Subcutaneous adipose tissue (tissue), 4 donors: ENCODE data around the gene FKBP1C. TPM values are rescaled to one million over a fixed set of nuclear protein-coding genes. Genes with fewer than 3 reads are reported as not detected.

Experiments used
- CTCF ChIP-seq: fragments of 450-650 bp; IDR thresholded peaks from one replicate; pipeline ENCODE4 v1.5.1; 2016; ENCODE audit warnings: low read depth, mild to moderate bottlenecking, control low read depth, antibody characterized with exemption, moderate library complexity
- total RNA-seq, 4 donors: library from RNA; depleted of rRNA; stranded (reverse); fragments of >200 nt; gene quantifications; one replicate each; pipeline ENCODE4 v1.1.0, GENCODE V29; 2016

Gene FKBP1C
- total RNA-seq, 4 donors from 2014 or later = 0.22 to 1.2 (median 0.82) TPM; not detected in 1

- TF ChIP-seq CTCF = no peak
Measured at GRCh38 chr6:63213325-63213724, 2.1 kb downstream of the FKBP1C start.

DNA sequence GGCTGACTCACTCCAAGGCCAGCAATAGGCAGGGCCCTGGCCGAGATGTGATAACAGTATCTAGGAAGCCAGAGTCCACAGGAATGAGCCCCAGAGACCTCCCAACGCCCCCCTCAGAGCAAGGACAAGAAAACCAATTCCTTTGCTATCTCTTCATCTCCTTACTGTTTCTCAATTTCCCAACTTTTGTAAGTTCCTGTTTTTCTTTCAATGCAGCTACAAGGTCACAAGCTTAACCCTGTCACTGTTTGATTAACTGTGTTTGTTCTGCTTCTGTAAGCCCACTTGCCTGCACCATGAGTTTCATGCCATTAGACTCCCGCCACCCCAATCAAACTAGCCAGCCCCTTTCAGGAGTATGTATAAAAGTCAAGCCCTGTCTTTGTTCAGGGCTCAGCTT lies 3.5 kb downstream of the FKBP1C start:
- TF ChIP-seq CTCF = no peak

DNA sequence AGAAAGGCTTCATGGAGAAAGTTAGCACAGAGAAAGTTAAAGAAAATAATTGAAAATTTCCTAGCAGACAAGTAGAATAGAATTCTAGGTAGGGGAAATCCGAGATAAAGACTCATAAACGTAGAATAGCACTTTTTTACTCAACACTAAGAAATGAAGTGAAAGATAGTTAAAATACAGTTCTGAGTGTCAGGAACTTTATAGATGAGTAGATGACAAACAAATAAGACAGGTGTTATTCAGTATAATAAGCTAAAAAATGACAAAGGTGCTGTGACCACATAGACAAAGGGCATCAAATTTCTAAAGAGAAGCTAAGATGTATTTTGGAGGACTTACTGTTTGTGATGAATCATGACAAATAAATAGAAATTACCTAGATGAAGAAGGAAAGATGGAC lies 12.9 kb downstream of the FKBP1C start:
- TF ChIP-seq CTCF = no peak

GRCh38 chr6:63236398-63236817 lies 25.1 kb downstream of the FKBP1C start:
- TF ChIP-seq CTCF = no peak

GRCh38 chr6:63245420-63245819 lies 34.2 kb downstream of the FKBP1C start:
- no peak for TF ChIP-seq CTCF

DNA sequence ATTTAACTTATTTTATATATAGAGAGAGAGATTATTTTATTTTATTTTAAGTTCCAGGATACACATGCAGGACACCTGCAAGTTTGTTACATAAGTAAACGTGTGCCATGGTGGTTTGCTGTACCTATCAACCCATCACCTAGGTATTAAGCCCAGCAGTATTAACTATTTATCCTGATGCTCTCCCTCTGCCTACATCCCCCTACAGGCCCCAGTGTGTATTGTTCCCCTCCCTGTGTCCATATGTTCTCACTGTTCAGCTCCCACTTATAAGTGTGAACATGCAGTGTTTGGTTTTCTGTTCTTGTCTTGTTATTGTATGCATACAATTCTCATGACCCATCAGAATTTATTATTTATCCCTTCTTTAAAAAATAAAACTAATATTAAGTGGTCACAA lies 34.6 kb downstream of the FKBP1C start:
- no peak for TF ChIP-seq CTCF

- no peak for TF ChIP-seq CTCF
Measured at GRCh38 chr6:63246581-63246980, 35.3 kb downstream of the FKBP1C start.
